Measurements from ENCODE around the gene BCL6. TPM values are rescaled to one million over a fixed set of nuclear protein-coding genes. Genes with fewer than 3 reads are reported as not detected.
A peak's percentile ranks its signal among the peaks of the same experiment; 100 is the strongest.

The BCL6 gene
- total RNA-seq, 1 donor from 2014 or later, result 29.2 TPM

- H3K9me3 Mint-ChIP-seq, result no peaks in the 10 kb centered on the region
- H3K27me3 Mint-ChIP-seq (ENCODE audit: low read depth), result peaks cover 40% of the 10 kb centered on the region
- TF ChIP-seq, protein P1, sequence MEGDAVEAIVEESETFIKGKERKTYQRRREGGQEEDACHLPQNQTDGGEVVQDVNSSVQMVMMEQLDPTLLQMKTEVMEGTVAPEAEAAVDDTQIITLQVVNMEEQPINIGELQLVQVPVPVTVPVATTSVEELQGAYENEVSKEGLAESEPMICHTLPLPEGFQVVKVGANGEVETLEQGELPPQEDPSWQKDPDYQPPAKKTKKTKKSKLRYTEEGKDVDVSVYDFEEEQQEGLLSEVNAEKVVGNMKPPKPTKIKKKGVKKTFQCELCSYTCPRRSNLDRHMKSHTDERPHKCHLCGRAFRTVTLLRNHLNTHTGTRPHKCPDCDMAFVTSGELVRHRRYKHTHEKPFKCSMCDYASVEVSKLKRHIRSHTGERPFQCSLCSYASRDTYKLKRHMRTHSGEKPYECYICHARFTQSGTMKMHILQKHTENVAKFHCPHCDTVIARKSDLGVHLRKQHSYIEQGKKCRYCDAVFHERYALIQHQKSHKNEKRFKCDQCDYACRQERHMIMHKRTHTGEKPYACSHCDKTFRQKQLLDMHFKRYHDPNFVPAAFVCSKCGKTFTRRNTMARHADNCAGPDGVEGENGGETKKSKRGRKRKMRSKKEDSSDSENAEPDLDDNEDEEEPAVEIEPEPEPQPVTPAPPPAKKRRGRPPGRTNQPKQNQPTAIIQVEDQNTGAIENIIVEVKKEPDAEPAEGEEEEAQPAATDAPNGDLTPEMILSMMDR (IDR thresholded peaks at IDR 0.05; ENCODE audit: unreplicated experiment), result no peak
- H3K4me1 Mint-ChIP-seq, result no peaks in the 10 kb centered on the region
- no peak overlapping the region for H3K4me3 Mint-ChIP-seq
- peak overlapping the region; percentile 39 for H3K27ac Mint-ChIP-seq
- H3K36me3 Mint-ChIP-seq, result no peaks in the 10 kb centered on the region
- no peak for DNase-seq (ENCODE audit: low spot score in 2 of 2, unreplicated experiment in 2 of 2)
Measured at GRCh38 chr3:187695449-187695848, 49.8 kb downstream of the BCL6 start.

- Mint-ChIP-seq H3K9me3 (no peaks in the 10 kb centered on the region), H3K4me1 (no peaks in the 10 kb centered on the region), H3K27ac (no peak overlapping the region), H3K36me3 (no peaks in the 10 kb centered on the region), H3K27me3 (ENCODE audit: low read depth) (peaks cover 40% of the 10 kb centered on the region), H3K4me3 (no peak overlapping the region)
- no peak for DNase-seq (ENCODE audit: low spot score in 2 of 2, unreplicated experiment in 2 of 2)
- TF ChIP-seq, protein P1 (IDR thresholded peaks at IDR 0.05; ENCODE audit: unreplicated experiment), result no peak
Measured at GRCh38 chr3:187694801-187695200, 50.5 kb downstream of the BCL6 start.

GRCh38 chr3:187693431-187693830 lies 51.8 kb downstream of the BCL6 start:
- Mint-ChIP-seq H3K4me1 (no peaks in the 10 kb centered on the region), H3K4me3 (no peak overlapping the region), H3K27ac (no peak overlapping the region), H3K36me3 (no peaks in the 10 kb centered on the region), H3K27me3 (ENCODE audit: low read depth) (peaks cover 39% of the 10 kb centered on the region), H3K9me3 (no peaks in the 10 kb centered on the region)
- DNase-seq (ENCODE audit: low spot score in 2 of 2, unreplicated experiment in 2 of 2), result no peak
- TF ChIP-seq, protein P1 (IDR thresholded peaks at IDR 0.05; ENCODE audit: unreplicated experiment), result no peak

- no peak overlapping the region for H3K27ac Mint-ChIP-seq
- DNase-seq (ENCODE audit: low spot score in 2 of 2, unreplicated experiment in 2 of 2), result no peak
- H3K36me3 Mint-ChIP-seq, result no peaks in the 10 kb centered on the region
- H3K9me3 Mint-ChIP-seq, result peaks cover 14% of the 10 kb centered on the region
- peaks cover 15% of the 10 kb centered on the region for H3K27me3 Mint-ChIP-seq (ENCODE audit: low read depth)
- TF ChIP-seq, protein P1 (IDR thresholded peaks at IDR 0.05; ENCODE audit: unreplicated experiment), result no peak
- H3K4me3 Mint-ChIP-seq, result no peak overlapping the region
- no peaks in the 10 kb centered on the region for H3K4me1 Mint-ChIP-seq
Measured at GRCh38 chr3:187689984-187690383, 55.3 kb downstream of the BCL6 start.

DNA sequence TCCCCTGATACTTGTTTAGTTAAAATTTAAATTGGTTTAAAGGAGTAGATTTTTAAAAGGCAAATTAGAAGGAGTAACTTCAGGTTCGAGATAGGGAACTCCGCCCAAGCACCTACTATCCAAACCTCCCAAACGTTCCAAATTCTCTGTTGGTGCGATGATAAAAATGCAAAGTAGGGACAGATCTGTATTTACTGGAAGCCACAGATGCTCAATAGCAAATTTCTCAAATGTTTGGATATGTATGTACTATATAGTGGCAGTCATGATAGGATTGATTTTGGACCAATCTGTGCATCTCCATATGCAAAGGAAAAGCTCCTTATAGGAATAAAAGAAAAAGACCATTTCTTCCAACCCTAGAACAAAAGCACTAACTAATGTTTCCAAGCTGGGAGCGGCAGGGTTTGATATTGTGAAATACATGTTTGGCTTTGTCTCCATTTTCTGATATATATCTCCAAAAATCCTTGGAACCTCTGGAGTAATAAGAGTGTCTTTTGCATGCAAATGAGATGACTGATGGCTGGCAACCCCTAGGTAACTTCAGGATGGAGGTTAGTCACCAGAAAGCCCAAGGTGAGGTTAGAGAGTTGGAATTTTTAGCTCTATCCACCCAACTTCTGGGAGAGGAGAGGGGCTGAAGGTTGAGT lies 58.5 kb downstream of the BCL6 start:
- Mint-ChIP-seq H3K27me3 (ENCODE audit: low read depth) (peaks cover 2% of the 10 kb centered on the region), H3K4me3 (no peak overlapping the region), H3K4me1 (no peaks in the 10 kb centered on the region), H3K36me3 (no peaks in the 10 kb centered on the region), H3K9me3 (peaks cover 17% of the 10 kb centered on the region), H3K27ac (no peak overlapping the region)
- no peak for DNase-seq (ENCODE audit: low spot score in 2 of 2, unreplicated experiment in 2 of 2)
- TF ChIP-seq, protein P1 (IDR thresholded peaks at IDR 0.05; ENCODE audit: unreplicated experiment), result no peak
